Glutamatergic neuron (in vitro differentiated cells): Measurements from ENCODE around the gene CNOT3. TPM values are rescaled to one million over a fixed set of nuclear protein-coding genes. Genes with fewer than 3 reads are reported as not detected.
"Not testable (repeated sequence)": the region's sequence is repeated elsewhere in the genome, so short reads cannot be mapped to it uniquely, and the experiment has no call there.

Experiments
- DNase-seq: peaks from one replicate; pipeline ENCODE4 v3.0.0; 2022
- H3K27ac Mint-ChIP-seq: one replicate; pipeline ENCODE4 v1.8.0; 2020; ENCODE audit warnings: mild to moderate bottlenecking, mixed read lengths, inconsistent platforms; ENCODE audit not compliant: unreplicated experiment
- H3K27me3 Mint-ChIP-seq: one replicate; pipeline ENCODE4 v1.8.0; 2020; ENCODE audit warnings: mild to moderate bottlenecking, moderate library complexity, mixed read lengths, inconsistent platforms; ENCODE audit not compliant: unreplicated experiment
- H3K36me3 Mint-ChIP-seq: one replicate; pipeline ENCODE4 v1.8.0; 2020; ENCODE audit warnings: mild to moderate bottlenecking, mixed read lengths, inconsistent platforms; ENCODE audit not compliant: unreplicated experiment
- H3K4me1 Mint-ChIP-seq: one replicate; pipeline ENCODE4 v1.8.0; 2020; ENCODE audit warnings: mild to moderate bottlenecking, low read depth, mixed read lengths, inconsistent platforms; ENCODE audit not compliant: unreplicated experiment
- H3K4me3 Mint-ChIP-seq: one replicate; pipeline ENCODE4 v1.8.0; 2020; ENCODE audit warnings: mild to moderate bottlenecking, mixed read lengths, inconsistent platforms; ENCODE audit not compliant: unreplicated experiment
- H3K9me3 Mint-ChIP-seq: one replicate; pipeline ENCODE4 v1.8.0; 2020; ENCODE audit warnings: mild to moderate bottlenecking, moderate library complexity, mixed read lengths, inconsistent platforms; ENCODE audit not compliant: unreplicated experiment
- CTCF ChIP-seq: fragments of 200-600 bp; sonication (generic); IDR thresholded peaks from one replicate; pipeline ENCODE4 v1.5.0; 2021; ENCODE audit not compliant: partially characterized antibody, unreplicated experiment
- total RNA-seq: library from RNA; stranded (reverse); fragmentation: NEBNext Ultra II Directional; extraction: Animal tissue kit (Norgen Biotek cat#: 25700); gene quantifications from one replicate; pipeline ENCODE4 v1.2.1, GENCODE V29; 2021; ENCODE audit not compliant: unreplicated experiment

The CNOT3 gene
- total RNA-seq, 1 donor from 2014 or later = 56.9 TPM

- Mint-ChIP-seq H3K9me3 (peaks cover 7% of the 10 kb centered on the region), H3K27ac (no peak overlapping the region), H3K4me3 (no peak overlapping the region), H3K27me3 (peaks cover 13% of the 10 kb centered on the region), H3K4me1 (no peaks in the 10 kb centered on the region), H3K36me3 (peaks cover 6% of the 10 kb centered on the region)
- no peak for TF ChIP-seq CTCF
- no peak for DNase-seq
Measured at GRCh38 chr19:54169149-54169740, 31.7 kb downstream of the CNOT3 start.

GRCh38 chr19:54171736-54172431 lies 34.3 kb downstream of the CNOT3 start:
- H3K27me3 Mint-ChIP-seq, H3K4me1 Mint-ChIP-seq, H3K36me3 Mint-ChIP-seq, DNase-seq, H3K9me3 Mint-ChIP-seq: not testable (repeated sequence)
- Mint-ChIP-seq H3K27ac (peak overlapping the region; percentile 4), H3K4me3 (peak overlapping the region; percentile 21)

GRCh38 chr19:54172471-54173358 lies 35.2 kb downstream of the CNOT3 start, which contains the start of gene TMC4:
Gene TMC4 (minus strand): TSS chr19:54173160. CDS start chr19:54173117, 43 bp downstream.
- Mint-ChIP-seq H3K27ac (no peak within 1 kb of the TSS), H3K27me3 (peaks cover 5% of the 10 kb centered on the region), H3K4me3 (no peak within 1 kb of the TSS), H3K36me3 (no peaks in the 10 kb centered on the region), H3K9me3 (peaks cover 3% of the 10 kb centered on the region), H3K4me1 (no peaks in the 10 kb centered on the region)
- TF ChIP-seq CTCF = no peak
- no peak for DNase-seq

GRCh38 chr19:54173359-54173699 lies 35.8 kb downstream of the CNOT3 start:
- peaks cover 3% of the 10 kb centered on the region for H3K9me3 Mint-ChIP-seq
- peaks cover 5% of the 10 kb centered on the region for H3K27me3 Mint-ChIP-seq
- DNase-seq = no peak
- H3K36me3 Mint-ChIP-seq = no peaks in the 10 kb centered on the region
- H3K4me3 Mint-ChIP-seq = no peak overlapping the region
- H3K27ac Mint-ChIP-seq = no peak overlapping the region
- H3K4me1 Mint-ChIP-seq = no peaks in the 10 kb centered on the region
- TF ChIP-seq CTCF = no peak

- no peak overlapping the region for H3K27ac Mint-ChIP-seq
- peaks cover 5% of the 10 kb centered on the region for H3K27me3 Mint-ChIP-seq
- H3K4me1 Mint-ChIP-seq = peaks cover 9% of the 10 kb centered on the region
- peaks cover 6% of the 10 kb centered on the region for H3K9me3 Mint-ChIP-seq
- no peak for TF ChIP-seq CTCF
- H3K36me3 Mint-ChIP-seq = no peaks in the 10 kb centered on the region
- H3K4me3 Mint-ChIP-seq = no peak overlapping the region
- DNase-seq = no peak
Measured at GRCh38 chr19:54173951-54174834, 36.6 kb downstream of the CNOT3 start.
